Measurements from ENCODE around the gene XPR1. TPM values are rescaled to one million over a fixed set of nuclear protein-coding genes. Genes with fewer than 3 reads are reported as not detected.

XPR1 gene
- total RNA-seq, 1 experiment from 2014 or later, result 36.1 TPM

- POLR2A ChIA-PET, result no interaction called here
- H3K9me3 ChIP-seq (ENCODE audit: control insufficient read depth, insufficient read depth, low read depth, low read length), result no peaks in the 10 kb centered on the region
- no peak for TF ChIP-seq POLR2AphosphoS5 (IDR thresholded peaks at IDR 0.05; ENCODE audit: low read depth, low read length)
- no peak for TF ChIP-seq REST (IDR thresholded peaks at IDR 0.05; ENCODE audit: insufficient read depth in 1 of 2, low read depth in 2 of 2, low read length in 1 of 2)
- no peak for TF ChIP-seq SIN3A (IDR thresholded peaks at IDR 0.05; ENCODE audit: borderline replicate concordance, insufficient read depth, low read depth, low read length)
- TF ChIP-seq CTCF (IDR thresholded peaks at IDR 0.05), result no peak
- no peak for TF ChIP-seq TCF7L2 (IDR thresholded peaks at IDR 0.05; ENCODE audit: low read depth, low read length)
- no TSS peak for BruUV-seq (replicated peaks)
- H3K4me1 ChIP-seq (ENCODE audit: control insufficient read depth, insufficient read depth, low read length), result no peaks in the 10 kb centered on the region
- no peak for DNase-seq (ENCODE audit: low read depth, low spot score)
- H3K4me3 ChIP-seq (ENCODE audit: low read depth in 2 of 2, low read length in 2 of 2), result no peak overlapping the region
- H3K27me3 ChIP-seq (ENCODE audit: control insufficient read depth, insufficient read depth, low read length), result no peaks in the 10 kb centered on the region
- ATAC-seq, result no peak
- CTCF ChIA-PET, result no interaction called here
- H3K27ac ChIP-seq (ENCODE audit: low read length), result no peak overlapping the region
- H3K36me3 ChIP-seq (ENCODE audit: control insufficient read depth, insufficient read depth, low read length), result no peaks in the 10 kb centered on the region
- in situ Hi-C loops (cut with HindIII; ENCODE audit: low pct_unique_long_range_greater_than_20kb, low sequenced_read_pairs), result no loop called here
- intact Hi-C loops (cut with micrococcal nuclease; ENCODE audit: unreplicated experiment), result no loop called here
Measured at GRCh38 chr1:180939073-180939710, 307.4 kb downstream of the XPR1 start.

- ChIA-PET CTCF (interaction anchor here (0.6 kb wide), 1 partner anchor 343 kb away, joined by 9 read pairs; no protein-coding TSS in a partner anchor), POLR2A (interaction anchor here (0.6 kb wide), 1 partner anchor 459 kb away, joined by 8 read pairs; no protein-coding TSS in a partner anchor)
- intact Hi-C loops (cut with micrococcal nuclease; ENCODE audit: unreplicated experiment), result no loop called here
Measured at GRCh38 chr1:180939711-180940103, 307.9 kb downstream of the XPR1 start.

More at GRCh38 chr1:180939711-180940103, 307.9 kb downstream of the XPR1 start:
- ATAC-seq, result no peak
- no peaks in the 10 kb centered on the region for H3K4me1 ChIP-seq (ENCODE audit: control insufficient read depth, insufficient read depth, low read length)
- in situ Hi-C loops (cut with HindIII; ENCODE audit: low pct_unique_long_range_greater_than_20kb, low sequenced_read_pairs), result no loop called here
- no peaks in the 10 kb centered on the region for H3K27me3 ChIP-seq (ENCODE audit: control insufficient read depth, insufficient read depth, low read length)
- no peaks in the 10 kb centered on the region for H3K9me3 ChIP-seq (ENCODE audit: control insufficient read depth, insufficient read depth, low read depth, low read length)
- TF ChIP-seq POLR2AphosphoS5 (IDR thresholded peaks at IDR 0.05; ENCODE audit: low read depth, low read length) (no peak), CTCF (IDR thresholded peaks at IDR 0.05) (no peak), REST (IDR thresholded peaks at IDR 0.05; ENCODE audit: insufficient read depth in 1 of 2, low read depth in 2 of 2, low read length in 1 of 2) (no peak), SIN3A (IDR thresholded peaks at IDR 0.05; ENCODE audit: borderline replicate concordance, insufficient read depth, low read depth, low read length) (no peak), TCF7L2 (IDR thresholded peaks at IDR 0.05; ENCODE audit: low read depth, low read length) (no peak)
- no peak overlapping the region for H3K27ac ChIP-seq (ENCODE audit: low read length)
- H3K36me3 ChIP-seq (ENCODE audit: control insufficient read depth, insufficient read depth, low read length), result no peaks in the 10 kb centered on the region
- no TSS peak for BruUV-seq (replicated peaks)
- DNase-seq (ENCODE audit: low read depth, low spot score), result no peak
- no peak overlapping the region for H3K4me3 ChIP-seq (ENCODE audit: low read depth in 2 of 2, low read length in 2 of 2)
